Brain pericyte (primary cell): ENCODE data around the gene ELK3.

ENCODE experiments used
- DNase-seq: peaks from one replicate; pipeline ENCODE4 v3.0.0-alpha.2; 2012; ENCODE audit warnings: low read depth, low spot score

The ELK3 gene

DNA sequence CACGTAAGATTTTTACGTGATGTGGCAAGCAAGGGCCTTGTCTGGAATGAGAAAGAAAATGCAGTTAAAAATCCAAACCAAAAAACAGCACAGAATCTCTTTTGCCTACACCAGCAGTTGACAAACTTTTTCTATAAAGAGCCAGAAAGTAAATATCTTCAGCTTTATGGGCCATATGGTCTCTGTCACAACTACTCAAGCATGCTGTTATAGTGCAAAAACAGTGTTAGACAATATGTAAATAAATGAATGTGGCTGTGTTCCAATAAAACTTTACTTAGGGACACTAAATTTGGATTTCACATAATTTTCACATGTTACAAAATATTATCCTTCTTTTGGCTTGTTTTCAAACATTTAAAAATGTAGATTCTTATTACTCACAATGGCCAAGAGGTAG is 6.2 kb upstream of the ELK3 start:
- DNase-seq: no peak

DNA sequence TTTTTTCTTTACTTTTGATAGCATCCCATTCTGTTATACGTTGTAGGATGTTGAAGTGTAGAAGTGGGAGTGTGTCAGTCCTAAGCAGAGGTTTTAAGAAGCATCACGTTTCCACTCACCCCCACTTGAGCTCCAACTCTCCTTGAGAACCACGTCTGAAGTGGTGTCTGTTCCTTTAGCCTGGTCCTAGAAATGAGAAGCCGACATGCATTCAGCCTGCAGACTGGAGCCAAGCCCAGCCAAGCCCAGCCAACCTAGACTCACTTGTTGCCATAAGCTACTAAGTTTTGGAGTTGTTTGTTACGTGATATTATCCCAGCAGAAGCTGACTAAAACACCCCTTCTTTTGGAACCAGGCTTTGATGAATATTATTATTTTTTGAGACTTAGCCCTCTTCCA is 4.4 kb upstream of the ELK3 start:
- DNase-seq: no peak

GRCh38 chr12:96190413-96191108 is 3.6 kb upstream of the ELK3 start:
- DNase-seq: no peak

DNA sequence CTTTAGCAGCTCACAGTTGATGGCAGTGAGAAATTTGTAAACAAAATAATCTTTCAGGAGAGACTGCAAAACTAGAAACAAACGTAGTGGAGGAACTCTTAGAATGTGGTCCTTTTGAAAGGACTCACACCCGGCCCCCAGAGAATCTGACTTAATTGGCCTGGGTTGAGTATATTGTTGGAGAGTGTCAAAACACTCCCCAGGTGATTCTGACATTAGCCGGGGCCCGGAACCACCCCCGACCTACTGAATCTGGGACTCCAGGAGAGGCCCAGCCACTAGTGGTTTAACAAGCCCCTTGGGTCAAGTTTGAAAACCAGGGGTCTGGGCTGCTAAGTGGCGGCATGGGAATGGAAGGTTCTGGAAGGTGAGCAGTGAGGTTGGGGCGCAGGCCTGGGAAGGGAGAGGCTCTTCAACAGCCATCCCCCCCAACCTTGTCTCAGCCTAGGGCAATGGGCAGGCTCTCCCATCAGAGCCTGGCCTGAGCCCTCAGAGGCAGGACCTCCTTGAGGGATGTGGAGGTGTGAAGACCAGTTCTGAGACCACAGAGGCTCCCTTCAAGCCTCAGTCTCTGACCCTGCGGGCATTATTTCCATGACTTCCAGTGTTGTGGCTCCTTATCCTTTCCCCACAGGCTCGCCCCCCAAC is 1.1 kb upstream of the ELK3 start:
- no peak for DNase-seq

DNA sequence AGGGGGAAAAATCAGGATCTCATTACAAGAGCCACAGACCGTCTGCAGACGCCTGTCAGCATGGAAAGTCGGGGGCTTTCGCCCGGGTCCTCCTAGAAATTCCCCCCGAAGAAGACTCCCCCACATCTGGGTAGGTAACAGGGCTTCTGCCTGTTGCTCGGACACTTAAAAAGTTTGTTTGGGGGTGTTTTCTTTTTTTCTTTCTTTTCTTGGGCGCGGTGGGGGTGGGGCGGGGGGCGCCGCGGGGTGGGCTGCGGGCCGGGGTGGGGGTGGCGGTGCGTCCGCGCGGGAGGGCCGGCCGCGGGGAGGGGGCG is 358 bp downstream of the ELK3 start:
- DNase-seq: no peak

DNA sequence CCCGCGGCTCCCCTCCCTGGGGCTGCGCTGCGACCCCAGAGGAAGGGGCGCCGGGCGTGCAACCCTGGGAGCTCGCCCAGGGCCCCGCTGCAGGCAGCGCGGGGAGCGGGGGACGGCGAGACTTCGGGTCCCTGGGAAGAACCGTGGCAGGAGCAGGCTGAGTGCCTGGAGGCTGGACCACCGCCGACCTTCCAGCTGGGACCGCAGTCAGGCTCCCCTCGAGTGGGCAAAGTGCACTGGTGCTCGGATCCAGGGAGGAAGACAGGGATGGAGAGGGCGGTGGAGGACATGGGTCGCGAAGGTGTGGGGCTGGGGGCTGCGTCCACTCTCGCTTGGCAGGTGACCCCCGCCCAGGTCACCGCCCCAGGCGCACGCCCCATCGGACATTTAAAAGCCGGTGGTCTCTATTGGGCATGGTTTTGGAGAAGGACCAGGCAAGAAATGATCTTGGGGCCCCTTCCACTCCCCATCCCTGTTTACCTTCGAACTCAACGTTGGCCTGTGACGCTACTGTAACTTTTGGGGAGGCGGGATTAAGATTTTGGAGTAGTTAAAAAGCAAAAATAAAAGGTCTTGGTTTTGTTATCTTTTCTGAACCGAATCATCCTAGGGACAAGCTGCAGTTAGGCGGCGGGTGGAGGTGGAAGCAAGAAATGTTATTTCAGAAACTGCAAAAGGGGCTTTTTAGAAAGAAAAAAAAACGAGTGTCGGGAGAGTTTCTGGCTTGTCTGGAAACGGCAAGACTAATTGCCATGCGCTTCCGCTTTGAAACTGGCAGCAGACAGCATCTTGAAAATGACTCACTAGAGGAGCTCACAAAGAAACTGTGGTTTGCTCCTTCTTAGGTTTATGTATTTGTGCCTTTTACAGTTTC is 1.0 kb downstream of the ELK3 start:
- no peak for DNase-seq

DNA sequence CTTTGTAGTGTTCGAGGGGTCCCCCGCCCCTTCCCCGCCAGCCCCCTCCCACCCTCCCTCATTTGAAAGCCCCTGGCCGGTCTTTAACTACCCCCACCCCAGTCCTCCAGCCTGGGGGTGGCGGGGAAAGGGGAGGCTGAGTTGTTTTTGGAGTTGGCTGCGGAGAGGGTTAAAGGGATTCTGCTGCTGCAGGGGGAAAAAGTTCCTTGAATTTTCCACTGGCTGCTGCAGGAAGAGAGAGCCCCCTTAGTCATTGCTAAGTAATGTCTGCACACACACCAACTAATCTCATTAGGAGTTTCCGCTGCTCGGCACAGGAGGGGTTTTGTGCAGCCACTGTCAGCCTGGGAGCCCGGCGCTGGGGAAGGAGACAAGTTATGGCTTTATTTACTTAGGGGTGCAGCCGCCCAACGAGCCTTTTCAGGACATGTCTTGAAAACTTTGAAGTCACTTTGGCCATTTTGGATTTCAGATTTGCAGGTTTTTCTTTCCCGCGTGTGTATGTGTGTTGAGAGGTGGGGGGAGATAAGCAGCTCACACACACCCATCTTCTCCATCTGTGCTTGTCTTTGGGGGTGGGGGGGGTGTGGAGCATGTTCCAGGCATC is 1.8 kb downstream of the ELK3 start:
- DNase-seq: no peak

DNA sequence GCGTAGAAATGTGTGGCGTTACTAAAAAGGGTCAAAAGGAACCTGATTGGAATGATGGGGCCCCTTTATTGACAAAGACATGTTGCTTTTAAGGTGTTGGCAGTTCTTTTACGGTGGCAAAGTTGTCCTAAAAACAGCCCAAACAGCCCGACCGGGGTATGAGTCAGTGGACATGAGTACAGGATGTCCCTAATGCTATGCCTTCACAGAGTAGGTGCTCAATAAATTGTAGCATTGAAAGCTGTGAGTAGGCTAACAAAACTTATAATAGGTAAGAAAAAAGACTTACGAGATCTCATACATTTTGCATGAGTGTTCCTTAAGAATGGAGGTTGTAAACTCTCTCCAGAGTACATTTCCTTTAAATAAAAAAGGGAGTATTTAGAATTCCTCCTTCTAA is 2.6 kb downstream of the ELK3 start:
- DNase-seq: no peak

DNA sequence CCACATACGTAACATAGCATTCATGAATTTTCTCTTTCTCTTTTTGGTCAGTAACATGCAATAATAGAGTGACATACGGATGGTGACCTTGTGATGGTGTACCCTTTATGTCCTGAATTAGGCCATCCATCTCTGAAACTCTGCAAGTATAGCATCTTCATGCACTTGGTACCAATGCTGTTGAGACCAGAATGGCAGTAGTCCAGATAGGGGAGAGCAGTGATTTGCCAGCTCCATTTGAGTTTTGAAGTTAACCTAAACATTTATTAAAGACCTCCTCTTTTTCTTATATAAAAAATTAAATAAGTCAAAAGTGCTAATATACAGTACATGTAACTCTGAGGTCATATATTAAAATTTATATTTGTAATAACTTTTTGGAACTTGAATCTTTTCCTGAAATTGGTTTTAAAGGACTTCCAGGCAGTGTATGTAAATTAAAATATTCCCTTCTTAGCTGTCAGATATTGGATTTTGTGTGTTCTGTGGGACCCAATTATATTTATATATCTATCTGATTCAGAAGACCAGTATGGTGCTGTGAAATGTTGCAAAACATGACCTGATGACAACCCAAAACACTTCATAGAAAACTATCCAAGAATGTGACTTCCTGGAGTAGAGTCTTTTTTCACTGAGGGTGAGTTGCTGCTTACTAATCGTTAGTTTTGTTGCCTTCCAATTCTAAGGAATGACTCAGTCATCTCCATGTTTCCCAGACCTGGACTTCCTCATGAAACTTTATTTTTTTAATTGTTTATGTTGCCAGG is 3.5 kb downstream of the ELK3 start:
- DNase-seq: no peak

GRCh38 chr12:96198965-96199364 is 4.8 kb downstream of the ELK3 start:
- no peak for DNase-seq

DNA sequence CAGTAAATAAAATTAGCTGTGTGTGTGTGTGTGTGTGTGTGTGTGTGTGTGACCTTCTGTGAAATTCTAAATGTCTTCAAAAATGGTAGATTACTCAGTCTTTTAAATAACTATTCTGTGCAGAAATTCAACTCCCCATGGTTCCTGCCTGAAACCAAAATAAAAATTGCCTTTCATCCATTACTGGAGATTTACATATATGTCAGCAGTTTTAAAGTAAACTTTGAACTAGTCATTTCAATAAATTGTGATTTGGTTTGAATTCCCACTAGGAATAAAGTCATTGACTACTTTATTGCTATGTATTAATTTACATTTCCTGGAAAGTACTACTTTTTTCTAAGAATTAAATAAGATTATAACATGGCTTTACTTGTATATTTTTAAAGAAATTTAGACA is 5.3 kb downstream of the ELK3 start:
- DNase-seq: no peak

DNA sequence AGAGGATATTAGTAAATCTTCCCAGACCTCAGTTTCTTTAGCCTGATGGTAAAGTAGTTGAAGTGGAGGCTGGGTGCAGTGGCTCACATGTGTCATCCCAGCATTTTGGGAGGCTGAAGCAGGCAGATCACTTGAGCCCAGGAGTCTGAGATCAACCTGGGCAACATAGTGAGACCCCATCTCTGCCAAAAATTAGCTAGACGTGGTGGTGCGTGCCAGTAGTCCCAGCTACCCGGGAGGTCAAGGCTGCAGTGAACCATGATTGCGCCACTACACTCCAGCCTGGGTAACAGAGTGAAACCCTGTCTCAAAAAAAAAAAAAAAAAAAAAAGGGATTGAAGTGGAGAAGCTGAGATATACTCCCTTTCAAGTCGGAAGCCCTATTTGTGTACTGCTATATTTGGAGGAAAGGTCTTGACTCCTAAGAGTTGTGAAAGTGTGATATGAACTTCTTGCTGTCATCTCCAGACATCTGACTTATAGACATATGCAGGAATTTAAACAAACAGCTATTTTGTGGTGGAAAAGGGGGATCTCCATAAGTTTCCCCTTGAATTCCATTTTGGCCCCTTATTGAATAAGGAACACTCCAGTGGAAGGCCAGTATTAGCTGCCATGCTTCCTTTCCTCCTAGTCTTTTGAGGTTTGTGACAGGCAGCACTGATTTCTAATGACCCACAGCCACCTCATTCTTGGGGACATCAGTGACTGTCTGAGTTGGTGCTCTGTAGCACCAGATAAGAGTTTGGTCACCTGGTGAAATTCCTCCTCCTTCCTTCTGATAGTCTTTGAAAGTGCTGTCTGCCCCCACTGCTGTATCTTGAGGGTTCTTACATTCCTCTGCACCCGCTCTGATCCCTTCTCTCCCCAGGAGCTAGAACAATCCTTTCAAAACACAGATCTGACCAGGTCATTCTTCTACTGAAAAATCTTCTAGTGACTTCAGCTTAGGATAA is 7.4 kb downstream of the ELK3 start:
- DNase-seq: no peak

DNA sequence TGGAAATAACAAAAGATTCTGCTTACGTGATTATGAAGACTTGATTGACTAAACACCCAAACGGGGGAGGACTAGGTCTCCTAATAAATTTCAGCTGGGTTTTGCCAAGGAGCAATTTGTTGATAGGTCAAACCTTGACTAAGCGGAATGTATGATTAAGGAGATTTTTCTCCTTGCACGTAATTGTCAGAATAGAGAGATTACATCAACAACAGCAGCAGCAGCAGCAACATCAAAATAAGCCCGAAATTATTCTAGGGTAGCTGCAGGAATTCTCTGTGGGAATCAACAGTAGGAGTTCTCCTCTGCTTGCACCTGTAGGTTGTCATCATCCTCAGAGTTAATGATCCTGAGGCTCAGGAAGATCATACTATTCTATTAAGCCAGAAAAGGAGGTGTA is 10.2 kb downstream of the ELK3 start:
- DNase-seq: no peak

DNA sequence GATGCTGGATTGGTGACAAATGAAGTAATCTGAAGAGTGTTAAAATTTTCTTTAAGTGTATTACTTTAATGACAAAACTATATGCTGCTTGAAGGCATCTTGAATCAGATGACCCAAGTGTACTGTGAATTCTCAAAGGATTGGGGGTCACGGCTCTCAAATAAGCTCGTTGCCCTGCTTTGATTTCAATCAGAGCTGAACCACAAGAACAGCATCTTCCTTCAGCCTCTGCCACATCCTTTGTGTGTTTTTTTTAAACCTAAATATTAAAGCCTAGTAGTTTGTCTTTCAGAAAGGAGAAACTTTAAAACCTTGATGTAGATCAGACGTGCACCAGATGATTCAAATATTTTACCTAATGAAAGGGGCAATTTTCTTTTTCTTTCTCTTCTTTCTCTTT is 11.7 kb downstream of the ELK3 start:
- no peak for DNase-seq

GRCh38 chr12:96206936-96207662 is 12.9 kb downstream of the ELK3 start:
- DNase-seq: no peak

- no peak for DNase-seq
These were observed 14.2 kb downstream of the ELK3 start for GRCh38 chr12:96208346-96208745.

- DNase-seq: no peak
These were observed 14.8 kb downstream of the ELK3 start for GRCh38 chr12:96208801-96209549.

GRCh38 chr12:96210376-96211055 is 16.3 kb downstream of the ELK3 start:
- no peak for DNase-seq

DNA sequence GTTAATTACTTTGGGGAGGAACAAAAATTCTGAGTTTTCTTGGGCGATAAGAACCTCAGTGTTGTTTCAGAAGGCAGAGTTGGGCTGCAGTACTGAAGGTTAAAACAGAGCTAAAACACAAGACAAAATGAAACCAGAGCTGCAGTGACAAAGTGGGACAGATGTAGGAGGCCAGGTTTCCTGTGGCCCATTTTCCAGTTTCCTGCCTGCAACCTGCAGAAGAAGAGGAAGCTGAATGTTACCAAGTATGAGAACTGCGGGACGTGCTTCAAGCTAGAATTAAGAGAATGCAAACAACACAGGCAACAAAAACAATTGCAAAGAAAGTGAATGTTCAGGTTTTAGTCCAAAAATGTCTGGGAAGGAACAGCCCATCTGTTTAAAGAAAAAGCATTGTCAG is 17.8 kb downstream of the ELK3 start:
- DNase-seq: no peak
